OCI-LY1 (cell line): ENCODE results near the gene COX14.

Source experiments
- H2AFZ ChIP-seq: fragments of 200-600 bp; sonication (generic), shearing (Covaris generic); 2 replicates; pipeline ENCODE4 v1.6.0; 2014; ENCODE audit warnings: antibody characterized with exemption, mild to moderate bottlenecking, low read length
- H3F3A ChIP-seq: fragments of 200-600 bp; sonication (generic), shearing (Covaris generic); 2 replicates; pipeline ENCODE4 v1.6.0; 2014; ENCODE audit warnings: mild to moderate bottlenecking, antibody characterized with exemption, low read length, moderate library complexity; ENCODE audit not compliant: insufficient read depth
- H3K27ac ChIP-seq: fragments of 200-600 bp; sonication (generic); 2 replicates; pipeline ENCODE4 v1.5.1; 2014; ENCODE audit warnings: low read length, mixed run types, mild to moderate bottlenecking, low read depth; ENCODE audit not compliant: poor library complexity, severe bottlenecking
- H3K27me3 ChIP-seq: fragments of 200-600 bp; sonication (generic); 2 replicates; pipeline ENCODE4 v1.6.0; 2014; ENCODE audit warnings: antibody characterized with exemption, mild to moderate bottlenecking, low read length, moderate library complexity; ENCODE audit not compliant: insufficient read depth
- H3K36me3 ChIP-seq: fragments of 200-600 bp; sonication (generic); 2 replicates; pipeline ENCODE4 v1.6.1; 2014; ENCODE audit warnings: mild to moderate bottlenecking, antibody characterized with exemption, low read length, moderate library complexity, mixed read lengths; ENCODE audit not compliant: insufficient read depth
- H3K4me1 ChIP-seq: fragments of 200-600 bp; sonication (generic); 2 replicates; pipeline ENCODE4 v1.5.1; 2014; ENCODE audit warnings: mild to moderate bottlenecking, low read length, moderate library complexity; ENCODE audit not compliant: insufficient read depth, severe bottlenecking
- H3K4me2 ChIP-seq: fragments of 200-600 bp; sonication (generic), shearing (Covaris generic); 2 replicates; pipeline ENCODE4 v1.6.1; 2014; ENCODE audit warnings: low read length
- H3K4me3 ChIP-seq: fragments of 200-600 bp; sonication (generic); 2 replicates; pipeline ENCODE4 v1.5.1; 2014; ENCODE audit warnings: low read length, low read depth, mild to moderate bottlenecking, mixed read lengths; ENCODE audit not compliant: poor library complexity, severe bottlenecking
- H3K79me2 ChIP-seq: fragments of 200-600 bp; shearing (Covaris generic); 2 replicates; pipeline ENCODE4 v1.6.1; 2016; ENCODE audit warnings: mixed run types, low read length, mixed read lengths; ENCODE audit not compliant: insufficient read depth
- H3K9ac ChIP-seq: fragments of 200-600 bp; sonication (generic), shearing (Covaris generic); 2 replicates; pipeline ENCODE4 v1.6.1; 2014; ENCODE audit warnings: mild to moderate bottlenecking, low read length, mixed read lengths
- H3K9me2 ChIP-seq: fragments of 200-600 bp; sonication (generic), shearing (Covaris generic); 2 replicates; pipeline ENCODE4 v1.6.1; 2014; ENCODE audit warnings: low read depth, mild to moderate bottlenecking, low read length, mixed read lengths
- H3K9me3 ChIP-seq: fragments of 200-600 bp; shearing (Covaris generic); 2 replicates; pipeline ENCODE4 v1.6.1; 2014; ENCODE audit warnings: low read length, mixed read lengths
- H4K20me1 ChIP-seq: fragments of 200-600 bp; sonication (generic), shearing (Covaris generic); 2 replicates; pipeline ENCODE4 v1.6.0; 2016; ENCODE audit warnings: mild to moderate bottlenecking, low read length; ENCODE audit not compliant: insufficient read depth
- CTCF ChIP-seq: fragments of 200-600 bp; sonication (generic), shearing (Covaris generic); IDR thresholded peaks from 2 replicates; pipeline ENCODE4 v1.5.1; 2017; ENCODE audit warnings: mild to moderate bottlenecking, antibody characterized with exemption, low read length, moderate library complexity, mixed read lengths
- EZH2 ChIP-seq: fragments of 200-600 bp; sonication (generic), shearing (Covaris generic); IDR thresholded peaks from 2 replicates; pipeline ENCODE4 v1.8.0; 2017; ENCODE audit warnings: borderline replicate concordance, mixed run types, mild to moderate bottlenecking, antibody characterized with exemption, low read length, moderate library complexity, mixed read lengths

COX14 gene

GRCh38 chr12:50099302-50100008, 12.6 kb upstream of the COX14 start:
- Histone ChIP-seq H3K79me2 (no peaks in the 10 kb centered on the region), H3K4me3 (no peak overlapping the region), H4K20me1 (no peaks in the 10 kb centered on the region), H3K4me2 (no peak overlapping the region), H3K9ac (no peak overlapping the region), H3K9me2 (no peaks in the 10 kb centered on the region), H2AFZ (no peak overlapping the region), H3K9me3 (no peaks in the 10 kb centered on the region), H3K36me3 (peaks cover 71% of the 10 kb centered on the region), H3K27ac (no peak overlapping the region), H3K27me3 (no peaks in the 10 kb centered on the region), H3F3A (no peaks in the 10 kb centered on the region), H3K4me1 (peaks cover 6% of the 10 kb centered on the region)
- TF ChIP-seq EZH2: no peak
- TF ChIP-seq CTCF: no peak

GRCh38 chr12:50100561-50100960, 11.5 kb upstream of the COX14 start:
- Histone ChIP-seq H3F3A (no peaks in the 10 kb centered on the region), H3K9me2 (no peaks in the 10 kb centered on the region), H3K27ac (no peak overlapping the region), H3K4me2 (no peak overlapping the region), H3K36me3 (peaks cover 60% of the 10 kb centered on the region), H3K79me2 (no peaks in the 10 kb centered on the region), H3K27me3 (no peaks in the 10 kb centered on the region), H2AFZ (no peak overlapping the region), H3K9me3 (no peaks in the 10 kb centered on the region), H3K4me3 (no peak overlapping the region), H3K9ac (no peak overlapping the region), H3K4me1 (peaks cover 6% of the 10 kb centered on the region), H4K20me1 (no peaks in the 10 kb centered on the region)
- TF ChIP-seq CTCF: no peak
- no peak for TF ChIP-seq EZH2

- no peak overlapping the region for H3K27ac ChIP-seq
- no peak overlapping the region for H3K9ac ChIP-seq
- no peak overlapping the region for H2AFZ ChIP-seq
- peaks cover 6% of the 10 kb centered on the region for H3K4me1 ChIP-seq
- H3K27me3 ChIP-seq: no peaks in the 10 kb centered on the region
- H4K20me1 ChIP-seq: no peaks in the 10 kb centered on the region
- H3K36me3 ChIP-seq: peaks cover 49% of the 10 kb centered on the region
- no peak overlapping the region for H3K4me2 ChIP-seq
- TF ChIP-seq CTCF (no peak), EZH2 (no peak)
- H3K4me3 ChIP-seq: no peak overlapping the region
- H3K9me2 ChIP-seq: no peaks in the 10 kb centered on the region
- H3F3A ChIP-seq: no peaks in the 10 kb centered on the region
- no peaks in the 10 kb centered on the region for H3K9me3 ChIP-seq
- H3K79me2 ChIP-seq: no peaks in the 10 kb centered on the region
These were observed 10.4 kb upstream of the COX14 start for GRCh38 chr12:50101663-50102062.
